GM20431 (cell line): Measurements from ENCODE around the gene PTGIR.

Source experiments
- in situ Hi-C: fragments of 300-500 bp; cut with MseI, MboI; formaldehyde crosslinking; loops from one replicate; pipeline ENCODE4 v1.15.0; 2020; ENCODE audit warnings: low sequenced_read_pairs; ENCODE audit not compliant: unreplicated experiment

Gene PTGIR, protein sequence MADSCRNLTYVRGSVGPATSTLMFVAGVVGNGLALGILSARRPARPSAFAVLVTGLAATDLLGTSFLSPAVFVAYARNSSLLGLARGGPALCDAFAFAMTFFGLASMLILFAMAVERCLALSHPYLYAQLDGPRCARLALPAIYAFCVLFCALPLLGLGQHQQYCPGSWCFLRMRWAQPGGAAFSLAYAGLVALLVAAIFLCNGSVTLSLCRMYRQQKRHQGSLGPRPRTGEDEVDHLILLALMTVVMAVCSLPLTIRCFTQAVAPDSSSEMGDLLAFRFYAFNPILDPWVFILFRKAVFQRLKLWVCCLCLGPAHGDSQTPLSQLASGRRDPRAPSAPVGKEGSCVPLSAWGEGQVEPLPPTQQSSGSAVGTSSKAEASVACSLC

DNA sequence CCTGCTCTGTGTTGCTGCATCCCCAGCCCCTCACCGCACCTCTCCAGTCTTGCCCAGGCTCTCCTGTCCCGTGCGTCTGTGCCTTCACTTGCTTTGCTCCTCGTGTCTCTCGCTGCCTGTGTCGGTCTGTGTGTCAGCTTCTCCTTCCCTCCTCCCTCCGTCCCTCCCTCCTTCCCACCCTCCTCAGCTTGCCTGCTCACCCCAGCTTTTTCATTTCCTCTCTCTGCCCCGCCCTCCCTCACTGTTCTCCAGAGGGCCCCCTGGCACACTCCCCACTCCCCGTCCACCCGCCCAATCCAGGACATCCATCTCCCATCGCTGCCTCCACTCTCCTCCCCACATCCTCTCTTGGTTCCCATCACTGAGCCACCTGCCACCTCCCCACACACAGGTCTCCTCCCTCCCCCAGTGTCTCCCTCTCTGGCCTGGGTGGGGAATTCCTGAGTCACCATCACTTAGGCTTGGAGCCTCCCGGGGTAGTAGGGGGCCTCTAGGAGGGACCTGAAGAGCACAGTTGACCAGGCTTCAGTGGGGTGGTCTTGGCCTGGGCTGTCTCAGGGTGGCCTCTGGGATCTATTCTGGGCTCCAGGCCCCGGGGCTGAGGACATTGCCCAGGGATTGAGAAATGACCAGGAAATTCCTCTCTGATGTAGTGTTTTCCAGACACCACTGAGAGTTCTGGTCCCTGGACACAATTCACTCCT is at the start of gene PTGIR:
Gene PTGIR, minus strand, starts transcription at position 132 of the 704 bp plus-strand sequence. CDS start 864 bp downstream, outside the sequence.
- in situ Hi-C loops: no loop called here

DNA sequence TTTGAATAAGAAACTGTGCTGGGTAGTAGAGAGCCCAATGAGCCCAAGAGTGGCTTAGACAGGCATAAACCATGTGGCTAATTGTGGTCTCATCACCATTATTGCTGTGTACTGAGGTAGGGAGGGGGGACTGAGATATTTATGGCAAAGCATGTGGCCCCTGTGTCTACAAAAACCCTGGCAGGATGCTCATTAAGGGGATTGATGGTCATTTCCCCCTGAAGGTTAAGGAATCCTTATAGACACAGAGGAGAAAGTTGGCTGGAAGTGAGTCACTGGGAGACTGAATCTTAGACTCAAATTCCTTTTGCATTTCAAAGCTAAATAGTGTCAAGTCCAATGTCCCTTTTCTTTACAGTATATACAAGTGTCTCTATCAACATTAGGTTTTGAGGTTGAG is 45.9 kb upstream of the PTGIR start:
- in situ Hi-C loops: no loop called here

DNA sequence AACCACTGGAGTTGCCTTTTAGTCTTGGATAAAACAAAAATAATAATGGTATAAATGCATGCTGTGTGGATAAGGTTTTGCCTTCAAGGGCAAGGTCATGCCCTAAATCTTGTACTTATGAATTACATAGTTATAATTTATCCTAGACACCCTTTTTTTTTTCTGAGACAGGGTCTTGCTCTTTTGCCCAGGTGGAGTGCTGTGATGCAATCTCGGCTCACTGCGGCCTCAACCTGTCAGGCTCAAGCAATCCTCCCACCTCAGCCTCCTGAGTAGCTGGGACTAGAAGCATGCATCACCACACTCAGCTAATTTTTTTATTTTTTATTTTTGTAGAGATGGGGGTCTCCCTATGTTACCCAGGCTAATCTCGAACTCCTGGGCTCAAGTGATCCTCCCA is 43.8 kb upstream of the PTGIR start:
- in situ Hi-C loops: no loop called here

DNA sequence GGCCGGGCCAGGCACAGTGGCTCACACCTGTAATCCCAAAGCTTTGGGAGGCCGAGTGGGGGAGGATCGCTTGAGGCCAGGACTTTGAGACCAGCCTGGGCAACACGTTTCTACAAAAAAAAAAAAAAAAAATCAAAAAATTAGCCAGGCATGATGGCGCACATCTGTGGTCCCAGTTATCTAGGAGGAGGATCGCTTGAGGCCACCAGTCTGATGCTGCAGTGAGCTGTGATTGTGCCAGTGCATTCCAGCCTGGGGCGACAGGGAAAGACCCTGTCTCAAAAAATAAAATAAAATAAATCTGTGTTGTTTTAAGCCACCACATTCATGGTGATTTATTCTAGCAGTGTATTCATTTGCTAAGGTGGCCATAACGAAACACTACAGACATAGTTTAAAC is 40.2 kb upstream of the PTGIR start:
- in situ Hi-C loops: no loop called here

DNA sequence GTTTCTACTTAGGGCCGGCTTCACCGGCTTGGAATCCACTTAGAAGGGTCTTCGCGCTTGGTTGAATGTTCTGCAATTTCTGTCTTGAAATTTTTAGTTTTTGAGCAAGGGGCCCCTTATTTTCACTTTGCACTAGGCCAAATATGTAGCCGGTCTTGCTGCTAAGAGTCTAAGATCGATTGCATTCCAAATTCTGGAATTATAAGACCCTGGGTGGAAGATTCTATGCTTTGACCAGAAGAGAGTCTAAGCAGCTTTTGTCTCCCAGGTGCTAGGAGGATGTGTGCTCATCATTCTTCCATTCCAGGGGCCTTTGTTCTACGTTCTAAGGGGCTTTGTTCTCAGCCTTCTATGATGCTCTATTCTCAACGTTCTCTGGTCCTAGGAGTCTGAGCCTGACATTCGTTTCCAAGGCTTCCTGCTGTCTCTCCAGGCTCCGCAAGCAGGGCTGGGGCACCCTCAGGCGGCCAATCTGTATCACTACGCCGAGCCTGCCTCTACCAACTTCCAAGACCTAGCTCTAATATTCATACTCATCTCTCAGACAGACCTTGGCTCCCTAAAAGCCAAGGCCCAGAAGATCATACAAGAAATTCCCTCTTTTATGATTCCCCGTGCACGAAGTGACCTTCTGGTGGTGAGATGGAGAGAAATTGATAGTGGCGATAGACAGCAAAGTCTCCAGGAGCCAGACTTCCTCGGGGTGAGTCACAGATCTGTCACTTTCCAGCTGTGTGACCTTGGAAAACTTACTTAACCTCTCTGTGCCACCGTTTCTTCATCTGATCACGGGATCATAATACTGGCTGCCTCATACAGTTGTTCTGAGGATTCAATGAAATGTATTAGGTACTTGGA is 37.1 kb upstream of the PTGIR start:
- in situ Hi-C loops: no loop called here

DNA sequence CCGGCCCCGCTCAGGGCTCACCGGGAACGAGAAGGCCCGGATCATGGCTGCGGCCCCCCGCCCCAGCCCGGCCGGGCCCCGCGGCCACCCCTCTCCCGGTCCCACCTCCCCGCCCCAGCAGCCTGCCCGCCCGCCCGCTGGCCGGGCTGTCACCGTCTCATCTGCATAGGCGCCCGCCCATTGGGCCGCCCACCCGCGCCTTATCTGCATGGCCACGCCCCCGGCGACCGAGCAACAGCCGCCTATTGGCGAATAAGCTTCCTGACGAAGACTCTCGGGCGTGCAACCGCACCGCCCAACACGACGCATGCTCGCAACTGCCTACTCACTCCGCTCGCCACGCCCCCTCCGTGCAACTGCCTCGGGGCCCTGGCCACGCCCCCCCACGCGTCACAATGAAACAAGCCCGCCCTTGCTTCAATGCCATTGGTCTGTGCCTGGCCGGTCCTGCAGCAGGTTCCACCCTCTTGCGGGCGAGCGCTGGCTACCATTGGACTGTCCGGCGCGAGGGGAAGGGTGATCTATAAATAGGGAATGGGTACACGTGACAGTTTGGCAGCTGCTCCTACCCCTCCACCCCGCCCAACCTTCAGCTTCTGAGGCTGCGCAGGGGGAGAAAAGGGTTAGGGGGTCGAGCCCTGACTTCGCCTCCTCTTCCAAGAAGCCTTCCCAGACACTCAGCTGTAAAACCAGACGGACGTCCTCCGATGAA is 36.3 kb upstream of the PTGIR start, which contains the start of gene DACT3:
Gene DACT3, minus strand, starts transcription at position 163 of the 712 bp plus-strand sequence. Its CDS starts 118 bp downstream, at position 45.
- in situ Hi-C loops: no loop called here

DNA sequence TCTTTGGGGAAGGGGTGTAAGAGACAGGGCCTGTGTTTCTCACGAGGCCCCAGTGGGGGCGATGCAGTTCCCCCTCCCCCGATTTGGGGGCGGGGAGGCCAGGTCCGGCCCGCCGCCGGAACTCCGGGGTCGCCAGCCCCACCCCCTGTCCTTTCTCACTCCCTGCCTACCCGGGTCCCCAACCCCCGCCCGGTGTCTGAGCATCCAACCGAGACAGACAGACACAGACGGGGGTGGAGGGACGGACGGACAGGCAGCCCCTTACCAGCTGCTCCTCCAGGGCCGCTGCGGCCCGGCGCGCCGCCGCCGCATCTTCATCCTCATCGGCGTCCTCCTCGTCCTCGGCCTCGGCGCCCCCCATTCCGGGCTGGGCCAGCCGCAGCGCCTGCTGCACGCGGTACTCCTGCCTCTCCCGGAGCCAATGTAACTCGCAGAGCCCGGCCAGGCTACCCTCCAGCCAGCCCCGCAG is 35.7 kb upstream of the PTGIR start:
- in situ Hi-C loops: no loop called here

DNA sequence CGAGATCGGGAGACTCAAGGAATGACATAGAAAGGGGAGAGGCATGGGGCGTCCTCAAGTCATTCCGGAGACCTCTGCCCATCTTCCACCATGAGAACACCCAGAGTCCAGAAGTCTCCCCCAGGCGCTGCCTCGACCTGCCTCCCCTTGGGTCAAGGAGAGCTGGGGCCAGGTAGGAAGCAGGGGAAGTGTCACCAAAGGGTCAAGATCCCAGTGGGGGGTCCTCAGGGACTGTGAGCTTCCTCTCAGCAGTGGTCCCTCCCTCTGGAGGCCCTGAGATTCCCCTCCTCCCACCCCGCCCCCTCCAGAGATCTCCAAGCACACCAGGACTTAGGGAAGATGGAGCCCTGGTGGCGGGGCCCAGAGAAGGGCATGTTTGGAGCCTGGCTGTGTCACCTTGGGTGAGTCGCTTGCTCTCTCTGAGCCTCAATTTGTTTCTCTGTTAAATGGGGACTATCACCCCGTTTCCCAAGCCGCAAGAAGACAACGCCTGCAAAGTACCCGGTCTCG is 35.2 kb upstream of the PTGIR start:
- in situ Hi-C loops: no loop called here

DNA sequence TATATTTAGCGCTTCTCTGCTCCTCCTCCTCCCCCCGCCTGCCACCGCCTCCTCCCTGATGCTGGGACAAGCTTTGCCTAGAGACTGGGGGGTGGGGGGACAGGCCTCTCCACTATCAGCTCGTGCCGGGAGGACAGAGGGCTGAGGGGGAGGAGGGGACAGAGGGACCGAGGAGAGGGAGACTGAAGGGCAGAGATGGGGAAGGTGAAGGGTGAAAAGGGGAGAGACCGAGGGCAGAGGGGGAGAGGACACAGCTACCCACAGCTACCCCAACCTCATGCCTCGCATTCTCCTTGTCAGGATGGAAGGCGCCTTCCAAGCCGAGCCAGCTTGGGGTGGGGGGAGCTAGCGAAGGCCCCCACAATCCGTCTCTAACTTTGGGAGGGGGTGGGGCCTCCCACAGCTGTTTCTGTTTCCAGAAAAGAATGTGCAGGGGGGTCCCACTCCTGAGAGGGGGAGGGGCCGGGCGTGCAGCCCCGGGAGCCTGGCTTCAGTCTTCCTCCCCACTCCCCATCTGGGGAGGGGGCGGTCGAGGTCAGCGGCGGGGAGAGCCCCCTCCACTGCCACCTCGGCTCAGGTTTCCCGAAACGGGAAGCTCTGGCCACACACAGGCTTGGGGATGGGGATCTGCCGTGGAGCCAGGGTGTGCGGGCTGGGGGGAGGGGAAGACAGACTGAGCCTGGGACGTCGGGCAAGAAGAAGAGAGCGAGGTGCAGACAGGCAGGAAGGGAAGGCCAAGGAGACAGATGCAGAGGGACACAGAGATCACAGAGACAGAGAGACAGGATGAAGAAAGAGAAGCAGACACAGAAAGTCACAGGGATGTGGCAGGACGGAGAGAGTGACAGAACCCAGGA is 34.5 kb upstream of the PTGIR start:
- in situ Hi-C loops: no loop called here

DNA sequence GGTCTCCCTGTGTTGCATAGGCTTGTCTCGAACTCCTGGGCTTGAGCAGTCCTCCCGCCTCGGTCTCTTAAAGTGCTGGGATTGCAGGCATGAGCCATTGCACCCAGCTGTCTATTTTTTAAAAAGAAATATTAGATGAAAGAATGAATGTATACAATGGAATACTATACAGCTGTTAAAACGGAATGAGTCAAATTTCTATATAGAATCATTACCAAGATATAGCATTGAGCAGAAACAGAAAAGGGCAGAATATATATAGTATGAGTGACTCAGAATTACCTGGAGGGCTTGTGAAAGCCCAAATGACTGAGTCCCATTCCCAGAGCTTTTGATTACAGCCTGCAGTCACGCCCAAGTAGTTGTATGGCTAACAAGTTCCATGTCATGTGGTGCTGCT is 31.7 kb upstream of the PTGIR start:
- in situ Hi-C loops: no loop called here

DNA sequence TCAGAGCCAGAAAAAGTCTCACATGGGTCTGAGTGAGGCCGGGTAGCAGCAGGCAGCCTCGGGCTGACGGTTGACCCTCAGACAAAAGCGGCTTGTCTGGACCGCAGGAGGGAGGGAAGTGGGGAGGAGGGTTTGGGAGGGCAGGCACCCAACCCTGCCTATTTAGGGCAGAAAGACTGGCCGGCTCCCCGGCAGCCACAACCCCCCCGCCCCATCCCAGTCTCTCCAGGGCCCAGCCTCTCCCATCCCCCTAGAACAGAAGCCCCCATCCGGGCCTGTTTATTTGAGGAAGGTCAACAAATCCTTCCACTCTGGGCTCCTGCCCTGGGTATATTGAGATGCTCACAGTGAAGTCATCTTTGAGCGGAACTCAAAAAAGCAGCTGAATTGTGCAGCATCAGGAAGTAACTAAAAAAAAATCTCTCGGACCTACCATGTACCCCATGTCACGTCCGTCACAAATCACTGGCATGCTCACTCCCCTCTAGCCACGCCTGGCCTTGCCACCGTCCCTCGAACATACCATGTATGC is 29.8 kb upstream of the PTGIR start:
- in situ Hi-C loops: no loop called here

DNA sequence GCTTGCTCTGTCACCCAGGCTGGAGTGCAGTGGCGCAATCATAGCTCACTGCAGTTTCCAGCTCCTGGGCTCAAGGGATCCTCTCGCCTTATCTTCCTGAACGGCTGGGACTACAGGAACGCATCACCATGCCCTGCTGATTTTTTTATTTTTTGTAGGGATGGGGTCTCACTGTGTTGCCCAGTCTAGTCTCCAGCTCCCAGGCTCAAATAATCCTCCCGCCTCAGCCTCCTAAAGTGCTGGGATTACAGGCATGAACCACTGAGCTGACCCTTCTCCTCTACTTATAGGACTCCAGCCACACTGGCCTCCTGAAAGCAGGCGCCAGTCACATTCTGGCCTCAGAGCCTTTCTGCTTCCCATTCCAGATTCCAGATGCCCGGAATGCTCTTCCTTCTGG is 25.6 kb upstream of the PTGIR start:
- in situ Hi-C loops: no loop called here

DNA sequence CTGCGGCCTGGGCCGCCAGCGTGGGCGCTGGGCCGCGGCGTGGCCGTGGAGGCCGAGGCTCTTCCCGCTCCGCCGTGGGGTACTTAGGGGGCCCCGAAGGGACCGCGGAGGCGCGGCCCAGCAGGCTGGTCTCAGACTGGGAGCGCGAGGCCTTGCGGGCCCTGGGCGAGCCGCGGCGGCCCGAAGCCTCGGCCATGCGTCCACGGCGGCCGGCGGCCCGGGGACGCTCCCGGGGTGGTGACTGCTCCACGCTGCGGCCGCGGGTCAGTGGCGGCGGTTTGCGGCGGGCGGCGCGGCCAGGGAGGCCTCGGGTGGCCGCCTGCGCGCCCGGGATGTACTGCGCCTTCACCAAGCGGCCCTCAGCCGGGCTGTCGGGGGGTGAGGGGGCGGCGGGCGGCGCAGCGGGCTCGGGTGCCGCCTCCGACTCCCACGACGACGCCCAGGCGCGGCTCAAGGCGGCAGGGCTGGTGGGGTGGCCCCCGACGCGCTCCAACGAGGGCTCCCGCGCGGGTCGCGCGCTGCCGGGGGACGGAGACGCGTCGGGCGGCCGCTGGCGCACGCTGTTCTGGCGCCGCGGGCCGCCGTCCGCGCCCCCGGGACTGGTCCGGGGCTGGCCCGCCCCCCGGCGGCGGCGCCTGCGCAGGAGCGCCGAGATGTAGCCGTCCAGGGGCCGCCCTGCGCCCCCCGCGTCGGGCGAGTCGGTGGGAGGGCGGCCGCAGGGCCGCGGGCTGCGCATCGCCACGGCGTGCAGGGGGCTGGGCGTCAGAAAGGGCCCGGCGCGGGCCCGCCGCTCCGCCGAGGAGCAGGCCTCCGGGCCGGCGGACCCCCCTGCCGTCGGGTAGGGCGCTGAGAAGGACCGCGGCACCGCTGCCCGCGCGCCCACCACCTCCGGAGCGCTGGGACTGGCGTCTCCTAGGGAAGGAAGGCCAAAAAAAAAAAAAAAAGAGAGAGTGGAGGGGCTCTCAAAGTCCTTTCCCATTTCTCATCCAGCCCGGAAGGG is 24.4 kb upstream of the PTGIR start:
- in situ Hi-C loops: no loop called here

DNA sequence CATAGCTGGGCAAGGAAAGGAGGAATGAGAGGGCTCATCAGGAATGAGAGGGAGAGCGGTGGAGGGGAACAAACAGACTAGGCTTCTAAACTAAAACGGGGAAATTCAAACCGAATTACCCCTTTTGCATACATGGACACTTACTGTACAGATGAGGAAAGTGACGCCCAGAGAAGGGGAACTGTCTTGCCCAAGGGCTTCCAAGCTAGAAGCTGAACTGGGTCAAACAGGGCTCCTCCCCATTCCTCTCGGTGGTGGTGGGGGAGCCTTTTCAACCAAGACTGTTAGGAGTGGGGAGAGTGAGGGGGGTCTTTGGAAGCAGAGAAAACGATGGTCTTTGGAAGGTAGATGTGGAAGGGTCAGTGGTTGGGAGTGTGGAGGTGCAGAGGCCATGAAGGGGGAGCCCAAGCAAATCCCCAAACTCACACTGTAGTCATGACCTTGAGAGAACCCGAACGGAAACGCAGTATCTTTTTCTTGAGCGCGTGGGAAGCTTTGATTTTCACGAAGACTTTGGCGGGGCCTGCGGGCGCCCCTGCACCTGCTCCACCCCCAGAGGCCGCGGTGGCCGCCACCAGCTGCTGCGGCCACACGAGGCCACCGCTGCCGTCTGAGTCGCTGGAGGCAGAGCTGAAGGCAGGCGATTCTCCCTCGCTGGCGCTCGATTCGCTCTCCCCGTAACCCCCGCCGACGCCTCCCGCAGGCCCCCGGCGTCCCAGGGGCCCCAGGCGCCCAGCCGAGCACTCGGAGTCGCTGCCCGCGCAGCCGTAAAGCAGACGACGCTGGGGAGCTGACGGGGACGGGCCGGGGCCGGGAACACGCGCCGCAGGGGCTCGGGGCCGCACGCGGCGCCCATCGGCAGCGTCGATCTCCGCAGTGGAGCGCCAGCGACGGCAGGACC is 23.4 kb upstream of the PTGIR start:
- in situ Hi-C loops: no loop called here

DNA sequence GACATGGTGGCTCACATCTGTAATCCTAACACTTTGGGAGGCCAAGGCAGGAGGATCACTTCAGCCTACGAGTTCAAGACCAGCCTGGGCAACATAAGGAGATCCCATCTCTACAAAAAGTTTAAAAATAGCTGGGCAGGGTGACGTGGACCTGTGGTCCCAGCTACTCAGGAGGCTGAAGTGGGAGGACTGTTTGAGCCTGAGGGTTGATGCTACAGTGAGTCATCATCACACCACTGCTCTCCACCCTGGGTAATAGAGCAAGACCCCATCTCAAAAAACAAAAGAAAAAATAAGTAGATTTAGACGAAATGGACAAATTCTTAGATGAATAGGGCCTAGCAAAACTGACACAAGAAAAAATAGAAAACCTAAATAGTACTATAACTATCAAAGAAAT is 21.5 kb upstream of the PTGIR start:
- in situ Hi-C loops: no loop called here

DNA sequence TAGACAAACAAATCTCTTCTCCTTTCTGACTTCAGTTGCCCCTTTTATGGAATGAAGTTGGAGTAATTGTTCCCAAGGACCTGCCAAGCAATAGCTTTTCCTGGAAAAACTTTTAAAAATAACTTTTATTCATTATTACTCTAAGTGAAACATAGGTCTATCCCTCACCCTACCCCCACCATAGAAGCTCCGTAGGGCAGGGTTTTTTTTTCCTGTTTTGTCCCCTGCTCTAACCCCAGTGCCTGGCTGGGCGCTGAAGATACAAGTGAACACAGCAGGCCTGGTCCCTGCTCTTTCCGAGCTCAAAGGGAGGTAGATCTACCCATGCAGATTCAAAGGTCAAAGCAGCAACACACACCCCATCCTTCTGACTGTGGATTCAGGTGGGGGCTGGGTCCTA is 19.8 kb upstream of the PTGIR start:
- in situ Hi-C loops: no loop called here
